Measurements from ENCODE around the gene ARFGAP3.
"Not testable (repeated sequence)": the region's sequence is repeated elsewhere in the genome, so short reads cannot be mapped to it uniquely, and the experiment has no call there.

ARFGAP3 gene

DNA sequence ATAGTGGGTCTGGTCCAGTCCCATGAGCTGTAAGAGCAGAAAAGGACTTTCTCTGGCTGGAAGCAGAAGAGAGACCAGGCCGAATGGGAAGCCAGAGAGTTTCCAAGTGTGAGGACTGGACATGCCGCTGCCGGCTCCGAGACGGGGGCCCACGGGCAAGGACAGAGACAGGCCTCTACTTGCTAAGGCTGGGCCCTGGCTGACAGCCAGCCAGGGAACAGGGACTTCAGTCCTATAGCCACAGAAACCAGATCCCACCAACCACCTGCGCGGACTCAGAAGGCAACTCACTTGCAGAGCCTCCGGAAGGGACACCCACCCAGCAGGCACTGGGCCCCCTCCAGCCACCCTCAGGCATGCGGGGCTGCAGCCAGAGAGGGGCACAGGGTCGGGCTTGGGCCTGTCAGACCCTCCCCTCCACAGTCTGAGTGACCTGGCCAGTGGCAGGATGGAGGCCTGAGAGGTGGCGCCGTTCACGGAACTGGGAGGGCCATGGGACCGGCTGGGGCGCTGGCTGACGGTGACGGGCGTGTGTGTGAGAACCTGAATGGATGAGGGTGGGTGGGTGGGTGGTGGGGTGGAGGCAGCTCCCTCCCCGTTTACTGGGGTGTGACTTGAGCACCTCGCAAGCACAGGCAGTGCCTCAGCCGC is 88.6 kb downstream of the ARFGAP3 start:
- DNase-seq (ENCODE audit: low read depth) = no peak

DNA sequence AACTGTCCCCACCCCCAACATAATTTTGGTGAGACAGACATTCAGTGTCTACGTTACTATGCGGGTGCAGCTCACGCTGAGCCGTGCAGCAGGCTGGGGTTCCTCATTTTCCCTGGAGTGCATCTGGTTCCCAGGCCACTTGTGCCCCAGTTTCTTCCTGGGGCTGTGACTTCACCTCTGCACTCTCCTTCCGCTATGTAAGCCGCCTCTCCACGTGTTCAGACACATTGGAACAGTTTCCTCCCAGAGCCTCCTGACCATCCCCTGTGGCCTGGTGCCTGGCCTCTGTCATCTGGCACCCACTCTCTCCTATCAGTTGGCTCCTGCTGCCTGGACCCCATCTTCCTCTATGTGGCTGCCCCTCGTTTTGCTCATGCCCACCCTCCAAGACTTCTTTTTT is 90.2 kb downstream of the ARFGAP3 start:
- no peak for DNase-seq (ENCODE audit: low read depth)

DNA sequence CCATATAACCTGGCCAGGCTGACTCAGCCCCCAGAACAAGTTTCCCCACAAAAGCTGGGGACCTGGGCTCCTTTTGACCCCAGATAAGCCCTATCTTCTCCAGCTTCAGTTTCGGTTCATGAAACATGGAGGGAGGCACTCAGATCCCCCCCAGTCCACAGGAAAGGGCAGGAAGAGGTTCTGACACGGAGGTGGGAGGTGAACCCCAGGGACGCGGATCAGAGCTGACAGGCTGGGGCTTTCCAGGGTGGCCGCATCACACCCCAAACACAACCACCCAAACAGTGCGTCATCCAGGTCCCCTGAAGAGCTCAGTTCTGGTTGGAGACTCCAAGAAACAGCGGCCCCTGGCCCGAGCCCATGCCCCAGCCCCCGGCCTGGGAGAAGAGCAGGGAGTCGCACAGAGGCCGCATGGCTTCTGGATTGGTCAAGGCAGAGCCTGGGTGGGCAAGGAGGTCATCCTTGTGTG is 92.1 kb downstream of the ARFGAP3 start:
- no peak for DNase-seq (ENCODE audit: low read depth)

DNA sequence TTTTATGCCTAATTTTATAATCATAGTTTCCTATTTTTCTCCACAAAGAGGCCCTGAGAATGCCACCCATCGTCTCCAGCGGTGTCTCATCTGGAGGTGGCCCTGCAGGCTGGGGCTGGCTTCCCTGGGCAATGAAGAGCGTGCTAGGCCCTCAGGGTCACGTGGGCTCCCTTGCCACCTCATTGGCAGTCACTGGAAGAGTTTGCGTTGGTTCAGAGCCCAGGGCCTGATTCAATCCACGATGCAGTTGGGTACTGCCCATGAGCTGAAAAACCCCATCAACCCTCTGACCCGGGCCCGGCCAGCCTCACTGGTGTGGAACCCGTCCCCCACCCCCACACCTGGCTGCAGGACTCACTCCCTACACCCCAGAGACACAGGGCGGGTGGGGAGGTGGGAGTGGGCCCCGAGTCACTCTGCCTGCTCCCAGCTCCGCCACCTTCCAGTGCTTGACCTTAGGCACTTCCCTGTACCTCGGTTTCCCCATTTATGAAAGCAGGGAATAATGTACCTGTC is 93.0 kb downstream of the ARFGAP3 start:
- no peak for DNase-seq (ENCODE audit: low read depth)

DNA sequence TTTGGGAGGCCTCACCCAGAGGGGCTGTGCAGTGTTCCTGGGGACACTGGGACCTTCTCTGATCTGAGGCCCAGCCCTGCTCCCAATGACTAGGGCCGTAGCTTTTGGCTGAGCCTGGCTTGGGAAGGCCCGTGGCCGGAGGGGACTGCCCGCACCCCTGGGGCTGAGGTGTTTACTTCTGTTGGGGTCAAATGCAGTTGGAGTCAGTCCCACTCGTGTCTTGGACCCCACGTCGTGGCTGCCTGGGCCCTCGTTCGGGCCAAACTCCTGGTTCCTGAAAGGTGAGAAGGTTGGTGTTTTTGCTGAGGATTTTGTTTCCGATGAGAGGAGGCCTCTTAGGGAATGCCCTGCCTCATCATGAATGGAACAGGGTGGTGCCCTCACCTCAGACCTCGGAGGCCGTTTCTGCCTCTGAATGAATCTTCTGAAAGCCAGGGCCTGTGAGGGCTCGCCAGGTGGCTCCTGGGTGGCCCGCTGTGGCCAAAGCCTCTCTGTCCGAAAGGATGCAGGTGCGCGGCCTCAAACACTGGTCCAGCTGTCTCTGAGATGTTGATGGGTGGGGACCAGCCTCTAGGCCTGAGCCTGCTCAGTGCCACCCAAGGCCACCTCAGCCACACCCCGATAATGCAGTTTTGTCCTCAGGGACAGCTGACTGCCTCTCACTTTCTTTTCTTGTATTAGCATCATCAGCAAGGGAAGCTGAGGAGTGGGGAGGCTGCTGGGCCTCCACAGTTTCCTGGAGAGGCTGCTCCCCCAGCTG is 96.1 kb downstream of the ARFGAP3 start:
- no peak for DNase-seq (ENCODE audit: low read depth)

DNA sequence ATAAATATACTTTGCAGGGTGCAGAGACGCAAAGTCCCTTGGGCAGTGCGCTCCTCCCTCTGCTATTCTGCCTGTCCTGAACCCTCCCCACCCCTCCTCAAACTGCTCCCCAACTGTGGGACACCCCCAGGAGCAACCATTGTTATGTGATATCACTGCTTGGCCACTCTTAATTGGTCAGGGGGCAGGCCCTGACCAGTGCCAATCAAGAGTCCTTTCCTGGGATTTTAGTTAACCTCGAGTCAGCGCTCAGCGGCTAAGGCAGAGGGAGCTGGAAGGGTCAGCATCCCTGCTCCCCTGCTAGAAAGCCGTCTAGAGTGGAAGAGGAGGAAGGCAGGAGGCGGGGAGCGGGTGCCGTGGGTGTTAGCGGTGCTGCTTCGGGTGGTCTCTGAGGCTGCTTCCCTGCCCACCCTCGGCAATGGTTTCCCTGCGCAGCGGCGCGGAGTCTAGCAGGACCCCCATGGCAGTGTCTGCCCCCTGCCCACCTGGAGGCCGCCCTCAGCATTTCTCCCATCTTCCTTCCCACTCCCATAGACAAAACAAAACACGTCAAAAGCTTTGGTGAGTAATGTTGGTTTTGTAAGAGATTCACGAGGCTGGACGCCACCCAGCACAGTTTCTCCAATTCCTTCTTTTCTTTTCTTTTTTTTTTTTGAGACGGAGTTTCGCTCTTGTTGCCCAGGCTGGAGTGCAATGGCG is 98.0 kb downstream of the ARFGAP3 start:
- peak; percentile 69 for DNase-seq (ENCODE audit: low read depth)

DNA sequence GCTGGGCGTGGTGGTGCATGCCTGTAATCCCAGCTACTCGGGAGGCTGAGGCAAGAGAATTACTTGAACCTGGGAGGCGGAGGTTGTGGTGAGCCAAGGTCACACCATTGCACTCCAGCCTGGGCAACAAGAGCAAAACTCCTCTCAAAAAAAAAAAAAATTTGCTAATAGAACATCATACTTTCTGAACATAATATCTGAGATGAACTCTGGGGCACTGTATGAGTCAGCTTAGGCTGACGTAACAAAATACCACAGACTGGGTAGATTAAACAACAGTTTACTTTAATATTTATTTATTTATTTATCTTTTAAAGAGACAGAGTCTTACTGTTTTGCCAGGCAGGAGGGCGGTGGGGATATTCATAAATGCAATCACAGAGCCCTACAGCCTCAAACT is 101.5 kb downstream of the ARFGAP3 start:
- peak; percentile 75 for DNase-seq (ENCODE audit: low read depth)

DNA sequence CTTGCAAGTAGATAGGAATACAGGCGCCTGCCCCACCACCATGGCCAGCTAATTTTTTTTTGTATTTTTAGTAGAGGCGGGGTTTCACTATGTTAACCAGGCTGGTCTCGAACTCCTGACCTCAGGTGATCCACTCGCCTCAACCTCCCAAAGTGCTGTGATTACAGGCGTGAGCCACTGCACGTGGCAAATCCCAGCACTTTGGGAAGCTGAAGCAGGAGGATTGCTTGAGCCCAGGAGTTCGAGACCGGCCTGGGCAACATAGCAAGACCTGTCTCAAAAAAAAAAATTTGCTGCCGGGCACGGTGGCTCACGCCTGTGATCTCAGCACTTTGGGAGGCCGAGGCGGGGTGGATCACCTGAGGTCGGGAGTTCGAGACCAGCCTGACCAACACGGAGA is 102.0 kb downstream of the ARFGAP3 start:
- not testable (repeated sequence) for DNase-seq (ENCODE audit: low read depth)

DNA sequence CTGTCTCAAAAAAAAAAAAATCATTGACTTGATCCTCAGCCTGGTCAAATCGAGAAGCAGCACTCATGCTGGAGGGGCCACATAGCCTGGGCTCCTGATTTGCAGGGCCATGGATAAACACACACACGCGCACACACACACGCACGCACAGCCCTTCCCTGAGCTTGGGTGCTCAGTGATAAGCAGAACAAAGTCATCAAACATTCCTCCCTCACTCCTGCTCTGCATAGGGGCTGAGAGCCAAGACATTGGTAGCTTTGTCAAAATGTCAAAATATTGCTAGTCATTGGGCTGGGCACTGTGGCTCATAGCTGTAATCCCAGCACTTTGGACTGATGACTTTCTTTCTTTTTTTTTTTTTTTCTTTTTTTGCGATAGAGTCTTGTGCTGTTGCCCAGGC is 102.4 kb downstream of the ARFGAP3 start:
- DNase-seq (ENCODE audit: low read depth) = peak; percentile 58

DNA sequence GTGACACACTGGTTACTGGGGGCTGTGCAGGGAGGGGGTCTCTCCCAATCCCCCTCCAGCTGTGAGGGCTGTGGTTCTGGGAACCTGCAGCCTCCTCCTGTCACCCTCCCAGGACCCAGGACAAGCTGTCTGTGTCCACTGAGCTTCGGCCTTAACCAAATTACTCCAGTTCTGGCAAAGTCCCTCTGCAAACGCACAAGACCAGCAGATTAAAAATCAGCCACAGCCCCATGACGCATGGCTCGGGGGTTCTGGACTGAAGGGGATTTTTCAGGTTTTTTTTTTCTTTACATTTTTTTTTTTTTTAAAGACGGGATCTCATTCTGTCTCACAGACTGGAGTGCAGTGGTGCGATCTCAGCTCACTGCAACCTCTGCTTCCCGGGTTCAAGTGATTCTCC is 104.2 kb downstream of the ARFGAP3 start:
- DNase-seq (ENCODE audit: low read depth) = no peak

DNA sequence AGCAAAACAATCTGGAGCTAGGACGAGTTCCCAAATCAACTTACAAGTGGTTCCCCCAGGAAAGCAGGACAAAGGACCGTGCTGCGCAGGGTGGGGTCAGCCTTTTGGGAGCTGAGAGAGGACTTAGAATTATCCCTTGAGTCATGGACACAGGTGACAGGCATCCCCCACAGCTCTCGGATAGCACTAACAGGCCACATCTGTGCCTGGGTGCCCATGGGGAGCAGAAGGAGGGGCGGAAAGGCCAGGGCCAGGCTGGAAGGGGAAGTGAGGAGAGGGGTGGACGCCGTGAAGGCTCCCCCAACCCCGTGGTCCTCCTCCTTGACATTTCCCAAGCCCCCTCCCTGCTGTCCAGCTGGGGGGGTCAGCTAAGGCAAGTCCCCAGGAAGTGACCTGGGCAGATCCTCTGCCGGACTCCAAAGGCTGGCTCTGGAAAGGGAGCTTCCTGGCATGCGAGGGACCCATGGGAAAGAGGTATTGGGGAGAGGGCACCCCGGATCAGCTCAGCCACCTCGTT is 104.8 kb downstream of the ARFGAP3 start:
- DNase-seq (ENCODE audit: low read depth) = no peak

DNA sequence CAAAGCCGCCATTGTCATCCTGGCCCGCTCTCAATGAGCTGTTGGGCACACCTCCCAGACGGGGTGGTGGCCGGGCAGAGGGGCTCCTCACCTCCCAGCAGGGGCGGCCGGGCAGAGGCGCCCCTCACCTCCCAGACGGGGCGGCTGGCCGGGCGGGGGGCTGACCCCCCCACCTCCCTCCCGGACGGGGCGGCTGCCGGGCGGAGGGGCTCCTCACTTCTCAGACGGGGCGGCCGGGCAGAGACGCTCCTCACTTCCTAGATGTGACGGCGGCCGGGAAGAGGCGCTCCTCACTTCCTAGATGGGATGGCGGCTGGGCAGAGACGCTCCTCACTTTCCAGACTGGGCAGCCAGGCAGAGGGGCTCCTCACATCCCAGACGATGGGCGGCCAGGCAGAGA is 106.7 kb downstream of the ARFGAP3 start:
- DNase-seq (ENCODE audit: low read depth) = not testable (repeated sequence)

DNA sequence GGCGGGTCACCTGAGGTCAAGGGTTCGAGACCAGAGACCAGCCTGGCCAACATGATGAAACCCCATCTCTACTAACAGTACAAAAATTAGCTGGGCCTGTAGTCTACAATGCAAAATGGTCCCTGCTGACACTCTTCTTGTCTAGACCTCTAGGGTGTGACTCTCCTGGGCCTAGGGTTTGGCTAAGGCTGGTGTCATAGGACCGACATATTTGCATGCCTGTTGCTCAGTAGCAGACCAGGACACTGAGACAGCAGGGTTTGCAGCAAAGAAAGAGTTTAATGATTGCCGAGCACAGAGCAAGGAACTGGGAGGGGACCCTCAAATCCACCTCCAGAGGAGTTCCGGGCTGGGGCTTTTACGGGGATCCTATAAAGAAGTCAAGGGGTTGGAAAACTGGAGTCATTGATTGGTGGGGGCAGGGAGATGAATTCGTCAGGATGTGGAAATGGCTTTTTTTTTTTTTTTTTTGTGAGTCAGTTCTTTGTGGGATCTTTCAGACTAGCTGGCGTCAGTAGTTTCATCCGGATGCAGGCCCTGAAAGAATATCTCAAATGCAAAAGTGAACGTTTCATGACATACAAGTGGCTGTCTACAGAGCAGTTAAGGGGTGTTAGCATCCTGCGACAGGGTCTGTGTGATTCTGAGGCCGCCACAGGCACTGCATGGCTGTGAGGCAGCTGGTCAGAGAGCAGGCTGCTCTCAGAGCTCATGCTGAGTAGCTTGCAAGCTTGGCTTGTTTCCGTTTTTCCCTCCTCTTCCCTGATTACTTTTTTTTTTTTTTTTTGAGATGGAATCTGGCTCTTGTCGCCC is 109.2 kb downstream of the ARFGAP3 start:
- peak; percentile 63 for DNase-seq (ENCODE audit: low read depth)

Measured in fibroblast of gingiva (primary cell).